Tibial nerve (tissue), 4 donors: Measurements from ENCODE around the gene CDC25A. TPM values are rescaled to one million over a fixed set of nuclear protein-coding genes. Genes with fewer than 3 reads are reported as not detected.
A peak's percentile ranks its signal among the peaks of the same experiment; 100 is the strongest.

Experiments used
- DNase-seq, 2 donors: peaks; one replicate each; pipeline ENCODE4 v3.0.0-alpha.2; 2019; ENCODE audit warnings: low spot score in 2 of 2
- H3K27ac ChIP-seq, 4 donors: fragments of 200-600 bp; sonication (generic) in 3 of 4; one replicate each; pipeline ENCODE4 v1.5.1; 2017 to 2019; ENCODE audit warnings: mild to moderate bottlenecking in 1 of 4
- H3K27me3 ChIP-seq, 2 donors: fragments of 200-600 bp; sonication (generic) in 1 of 2; one replicate each; pipeline versions ENCODE4 v1.5.1 to v1.6.0; 2017 to 2019
- H3K36me3 ChIP-seq, 3 donors: fragments of 200-600 bp; sonication (generic); one replicate each; pipeline ENCODE4 v1.5.1; 2018 to 2019
- H3K4me1 ChIP-seq, 4 donors: fragments of 200-600 bp; sonication (generic) in 3 of 4; one replicate each; pipeline ENCODE4 v1.5.1; 2017 to 2019
- H3K4me3 ChIP-seq, 4 donors: fragments of 200-600 bp; sonication (generic) in 3 of 4; one replicate each; pipeline ENCODE4 v1.5.1; 2017 to 2019; ENCODE audit warnings: mild to moderate bottlenecking in 1 of 4, moderate library complexity in 1 of 4
- H3K9me3 ChIP-seq, 4 donors: fragments of 200-600 bp; sonication (generic) in 3 of 4; one replicate each; pipeline ENCODE4 v1.5.1; 2017 to 2019
- EP300 ChIP-seq, 2 donors: sonication (generic); formaldehyde crosslinking; IDR thresholded peaks; one replicate each; pipeline ENCODE4 v1.6.1; 2017; ENCODE audit warnings: antibody characterized with exemption in 2 of 2, mild to moderate bottlenecking in 1 of 2
- POLR2A ChIP-seq, 2 donors: fragments of 450-650 bp; IDR thresholded peaks; one replicate each; pipeline ENCODE4 v1.6.1; 2017; ENCODE audit warnings: antibody characterized with exemption in 2 of 2, mild to moderate bottlenecking in 2 of 2, moderate library complexity in 2 of 2
- WGBS, 2 donors: methylation state at CpG; one replicate each; pipeline ENCODE4 v1.1.5; 2018; 5-methylcytosine and 5-hydroxymethylcytosine counted together
- total RNA-seq, 4 donors: library from RNA; depleted of rRNA; stranded (reverse); fragments of >200 nt; gene quantifications; one replicate each; pipeline ENCODE4 v1.1.0, GENCODE V29; 2016
- TF ChIP-seq, protein P1 (sequence below), 5 experiments: fragments of 200-600 bp in 3 of 5; fragments of 450-650 bp in 2 of 5; sonication (generic) in 3 of 5; IDR thresholded peaks; one replicate each; pipeline ENCODE4 v1.5.1; 2016 to 2019; ENCODE audit warnings: antibody characterized with exemption in 5 of 5, mild to moderate bottlenecking in 3 of 5, moderate library complexity in 2 of 5

Gene CDC25A
- 1 to 10 TPM in 2 of 4 donors, under 1 TPM in 1, not detected in 1; 0.44 to 7.1 (median 2.1) TPM for total RNA-seq

DNA sequence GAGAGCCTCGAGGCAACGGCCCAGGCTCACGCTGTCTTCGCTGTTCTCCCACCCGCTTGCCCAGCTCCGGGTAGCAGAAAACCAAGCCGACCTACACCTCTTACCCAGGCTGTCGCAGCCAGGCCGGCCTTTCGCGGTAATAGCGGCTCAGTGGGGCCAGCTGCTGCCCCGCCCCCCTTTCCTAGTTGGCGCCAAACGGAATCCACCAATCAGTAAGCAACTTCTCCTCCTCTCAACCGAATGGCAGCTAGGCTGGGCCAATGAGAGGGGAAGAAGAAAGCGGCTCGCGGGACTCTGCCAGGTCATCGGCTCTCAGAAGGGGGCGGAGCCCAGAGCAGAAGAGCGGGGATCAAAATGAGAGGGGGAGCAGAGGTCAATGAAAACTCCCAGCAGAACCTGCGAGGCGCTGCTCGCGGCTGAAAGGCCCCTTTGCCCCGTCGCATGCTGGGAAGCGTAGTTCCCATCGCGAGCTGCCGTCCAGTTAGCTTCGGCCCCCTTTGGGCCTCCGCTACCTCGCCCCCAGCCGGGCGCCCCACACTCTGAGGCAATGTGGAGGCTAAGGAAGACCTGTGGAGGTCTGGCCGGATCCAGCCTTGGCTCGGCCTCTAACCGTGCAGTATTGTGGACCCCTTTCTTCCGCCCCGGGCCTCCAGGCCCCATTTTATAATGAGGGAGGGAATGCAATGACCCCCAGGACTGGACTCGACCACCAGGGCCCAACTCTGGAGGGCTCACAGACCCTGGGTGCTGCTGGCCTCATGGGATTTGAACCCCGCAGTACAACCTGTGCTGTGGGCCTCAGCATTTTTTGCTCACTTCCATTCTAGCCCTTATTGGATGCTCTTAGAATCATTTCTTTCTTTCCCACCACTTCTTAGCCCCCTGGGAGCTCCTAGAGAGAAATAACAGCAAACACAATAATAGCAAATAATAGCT lies at the start of gene CDC25A:
TSS of gene CDC25A (minus strand) at position 152 of the 936 bp plus-strand sequence. CDS start 470 bp downstream, outside the sequence.
- peaks cover 0 to 17% (median 8%) of the 10 kb centered on the region in 4 donors for H3K4me1 ChIP-seq
- peak within 1 kb of the TSS in 3 of 4 donors; percentile 37 to 74 (median 73) for H3K27ac ChIP-seq
- H3K9me3 ChIP-seq: no peaks in the 10 kb centered on the region
- no peaks in the 10 kb centered on the region for H3K36me3 ChIP-seq
- 4 to 9% methylated on average over 35 to 37 of the region's 44 CpGs for WGBS, 2 donors
- DNase-seq: peak; percentile 90 to 94
- H3K27me3 ChIP-seq: no peaks in the 10 kb centered on the region
- peak; percentile 66 to 81 for TF ChIP-seq EP300 (IDR thresholded peaks at IDR 0.05)
- no peak for TF ChIP-seq POLR2A (IDR thresholded peaks at IDR 0.05)
- peak within 1 kb of the TSS; percentile 44 to 71 (median 56) for H3K4me3 ChIP-seq

DNA sequence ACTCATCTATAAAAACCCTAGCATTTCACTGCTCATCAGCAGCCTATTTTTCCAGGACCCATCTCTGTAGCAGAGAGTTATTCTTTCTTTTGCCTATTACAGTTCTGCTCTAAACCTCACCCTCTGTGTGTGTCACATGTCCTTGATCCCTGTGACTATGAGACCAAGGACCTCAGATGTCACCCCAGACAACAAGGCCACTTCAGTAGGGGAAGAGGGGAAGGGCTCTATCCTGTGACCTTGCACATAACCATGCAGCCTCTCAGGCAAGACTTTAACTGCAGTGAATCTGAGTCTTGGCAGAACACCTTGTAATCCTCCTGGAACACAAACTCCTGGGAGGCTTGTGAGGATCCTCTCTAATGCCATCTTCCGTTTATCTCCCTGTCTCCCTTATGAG lies 48.3 kb upstream of the CDC25A start:
- no peaks in the 10 kb centered on the region for H3K9me3 ChIP-seq
- no peaks in the 10 kb centered on the region for H3K36me3 ChIP-seq
- DNase-seq: no peak
- H3K4me3 ChIP-seq: no peak overlapping the region
- H3K27ac ChIP-seq: peak overlapping the region in 1 of 4 donors; percentile 56
- TF ChIP-seq, protein P1, sequence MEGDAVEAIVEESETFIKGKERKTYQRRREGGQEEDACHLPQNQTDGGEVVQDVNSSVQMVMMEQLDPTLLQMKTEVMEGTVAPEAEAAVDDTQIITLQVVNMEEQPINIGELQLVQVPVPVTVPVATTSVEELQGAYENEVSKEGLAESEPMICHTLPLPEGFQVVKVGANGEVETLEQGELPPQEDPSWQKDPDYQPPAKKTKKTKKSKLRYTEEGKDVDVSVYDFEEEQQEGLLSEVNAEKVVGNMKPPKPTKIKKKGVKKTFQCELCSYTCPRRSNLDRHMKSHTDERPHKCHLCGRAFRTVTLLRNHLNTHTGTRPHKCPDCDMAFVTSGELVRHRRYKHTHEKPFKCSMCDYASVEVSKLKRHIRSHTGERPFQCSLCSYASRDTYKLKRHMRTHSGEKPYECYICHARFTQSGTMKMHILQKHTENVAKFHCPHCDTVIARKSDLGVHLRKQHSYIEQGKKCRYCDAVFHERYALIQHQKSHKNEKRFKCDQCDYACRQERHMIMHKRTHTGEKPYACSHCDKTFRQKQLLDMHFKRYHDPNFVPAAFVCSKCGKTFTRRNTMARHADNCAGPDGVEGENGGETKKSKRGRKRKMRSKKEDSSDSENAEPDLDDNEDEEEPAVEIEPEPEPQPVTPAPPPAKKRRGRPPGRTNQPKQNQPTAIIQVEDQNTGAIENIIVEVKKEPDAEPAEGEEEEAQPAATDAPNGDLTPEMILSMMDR (IDR thresholded peaks at IDR 0.05): no peak
- no peak for TF ChIP-seq POLR2A (IDR thresholded peaks at IDR 0.05)
- TF ChIP-seq EP300 (IDR thresholded peaks at IDR 0.05): no peak
- H3K27me3 ChIP-seq: no peaks in the 10 kb centered on the region
- peaks cover 0 to 36% (median 12%) of the 10 kb centered on the region in 4 donors for H3K4me1 ChIP-seq
- 50 to 60% methylated on average over 1 of the region's 1 CpG for WGBS, 2 donors

DNA sequence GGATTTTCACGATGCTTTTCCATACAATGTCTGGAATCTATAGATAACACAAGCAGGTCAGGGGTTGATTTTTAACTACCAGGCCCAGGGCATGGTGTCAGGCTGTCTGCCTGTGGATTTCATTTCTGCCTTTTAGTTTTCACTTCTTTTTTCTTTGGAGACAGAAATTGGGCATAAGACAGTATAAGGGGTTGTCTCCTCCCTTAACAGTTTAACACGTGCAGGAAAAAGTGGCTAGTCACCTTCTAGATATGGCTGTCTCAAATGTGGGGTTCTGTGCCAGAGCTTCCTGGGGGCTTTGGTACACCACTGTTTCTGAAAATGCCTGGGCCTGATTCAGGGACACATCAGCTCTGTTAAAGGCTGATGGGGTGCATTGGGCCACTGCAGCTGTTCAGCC lies 45.3 kb upstream of the CDC25A start:
- no peak for DNase-seq
- H3K9me3 ChIP-seq: no peaks in the 10 kb centered on the region
- no peaks in the 10 kb centered on the region for H3K27me3 ChIP-seq
- no peak overlapping the region for H3K4me3 ChIP-seq
- peaks cover 0 to 32% (median 9%) of the 10 kb centered on the region in 4 donors for H3K4me1 ChIP-seq
- TF ChIP-seq POLR2A (IDR thresholded peaks at IDR 0.05) (no peak), EP300 (IDR thresholded peaks at IDR 0.05) (no peak)
- TF ChIP-seq, protein P1 (IDR thresholded peaks at IDR 0.05): no peak
- 74 to 96% methylated on average over 2 of the region's 2 CpGs for WGBS, 2 donors
- peak overlapping the region in 1 of 4 donors; percentile 76 for H3K27ac ChIP-seq
- H3K36me3 ChIP-seq: no peaks in the 10 kb centered on the region

DNA sequence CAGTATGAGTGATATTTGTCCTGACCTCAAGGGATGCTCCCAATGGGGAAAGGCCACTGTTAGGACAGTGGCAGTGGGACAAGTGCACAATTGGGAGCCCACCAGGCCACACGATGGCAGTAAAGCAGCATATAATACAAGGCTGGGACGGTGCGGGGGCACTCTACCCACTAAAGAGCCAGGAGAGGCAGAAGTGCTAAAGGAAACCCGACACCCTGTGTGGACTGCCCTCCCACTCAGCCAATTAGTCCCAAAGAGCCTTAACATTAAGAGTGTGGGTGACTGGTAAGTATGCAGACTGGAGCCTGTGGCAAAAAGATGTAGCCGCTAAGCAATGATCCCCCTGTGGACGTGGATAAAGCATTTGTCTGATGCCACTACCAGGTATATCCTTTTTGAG lies 44.5 kb upstream of the CDC25A start:
- peaks cover 0 to 32% (median 9%) of the 10 kb centered on the region in 4 donors for H3K4me1 ChIP-seq
- H3K27ac ChIP-seq: peak overlapping the region; percentile 47 to 76 (median 61)
- H3K27me3 ChIP-seq: no peaks in the 10 kb centered on the region
- TF ChIP-seq, protein P1 (IDR thresholded peaks at IDR 0.05): peak; percentile 46 to 70 (median 67)
- TF ChIP-seq POLR2A (IDR thresholded peaks at IDR 0.05): no peak
- TF ChIP-seq EP300 (IDR thresholded peaks at IDR 0.05): no peak
- H3K4me3 ChIP-seq: no peak overlapping the region
- 13 to 24% methylated on average over 6 of the region's 6 CpGs for WGBS, 2 donors
- DNase-seq: peak; percentile 74 to 82
- no peaks in the 10 kb centered on the region for H3K9me3 ChIP-seq
- H3K36me3 ChIP-seq: no peaks in the 10 kb centered on the region

DNA sequence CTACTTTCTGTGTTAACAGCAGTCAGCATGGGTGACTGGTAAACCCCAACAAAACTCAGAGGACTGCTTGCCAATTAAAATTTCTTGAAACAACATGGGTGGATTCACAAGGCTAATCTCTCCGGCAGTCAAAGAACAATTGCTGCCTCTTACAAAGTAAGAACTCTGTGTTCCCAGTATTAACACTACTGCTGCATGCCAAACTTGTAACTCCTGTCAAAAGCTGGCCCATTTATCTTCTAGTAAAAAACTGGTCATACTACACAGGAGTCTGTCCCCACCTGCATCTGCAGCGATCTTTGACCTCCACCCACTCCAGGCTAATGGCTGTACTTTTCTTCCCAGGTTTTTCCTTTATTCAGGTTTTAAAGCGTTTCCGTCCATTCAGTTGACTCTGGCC lies 44.0 kb upstream of the CDC25A start:
- no peaks in the 10 kb centered on the region for H3K36me3 ChIP-seq
- no peak for DNase-seq
- no peaks in the 10 kb centered on the region for H3K27me3 ChIP-seq
- TF ChIP-seq EP300 (IDR thresholded peaks at IDR 0.05) (peak in 1 of 2 donors; percentile 59), POLR2A (IDR thresholded peaks at IDR 0.05) (no peak)
- TF ChIP-seq, protein P1 (IDR thresholded peaks at IDR 0.05): no peak
- peak overlapping the region; percentile 47 to 76 (median 61) for H3K27ac ChIP-seq
- H3K4me3 ChIP-seq: no peak overlapping the region
- H3K4me1 ChIP-seq: peaks cover 0 to 32% (median 9%) of the 10 kb centered on the region in 4 donors
- no peaks in the 10 kb centered on the region for H3K9me3 ChIP-seq
- WGBS, 2 donors: 50 to 51% methylated on average over 4 of the region's 4 CpGs
